ENCODE measurements around the gene RIC3.
A peak's percentile ranks its signal among the peaks of the same experiment; 100 is the strongest.

RIC3 gene

GRCh38 chr11:8102296-8102915 is 66.4 kb downstream of the RIC3 start:
- DNase-seq: no peak

- DNase-seq: no peak
Observed at GRCh38 chr11:8101421-8101820, 67.4 kb downstream of the RIC3 start.

GRCh38 chr11:8100605-8101004 is 68.2 kb downstream of the RIC3 start:
- DNase-seq: no peak

- DNase-seq: no peak
Observed at GRCh38 chr11:8100158-8100557, 68.7 kb downstream of the RIC3 start.

GRCh38 chr11:8099291-8099899 is 69.4 kb downstream of the RIC3 start:
- peak; percentile 67 for DNase-seq

GRCh38 chr11:8098879-8099278 is 69.9 kb downstream of the RIC3 start:
- DNase-seq: no peak

- no peak for DNase-seq
Observed at GRCh38 chr11:8098361-8098760, 70.5 kb downstream of the RIC3 start.

DNA sequence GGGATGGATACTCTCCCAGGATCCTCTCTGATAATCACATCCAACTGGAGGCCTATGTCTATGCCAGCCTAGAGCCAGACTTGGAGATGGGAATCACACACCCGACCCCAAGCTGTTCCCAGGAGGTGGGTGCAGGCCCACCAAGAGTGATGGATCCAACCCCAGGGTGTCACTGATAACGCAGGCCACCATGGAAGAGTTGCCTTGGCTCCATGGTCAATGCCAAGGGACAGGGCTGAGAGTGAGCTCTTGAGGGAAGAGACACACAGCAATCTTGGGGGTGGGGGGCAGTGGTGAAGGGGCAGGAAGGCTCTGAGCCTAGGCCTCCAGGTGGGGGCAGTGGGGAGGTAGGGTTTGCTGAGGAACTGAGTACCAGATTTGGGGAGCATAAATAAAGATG is 70.9 kb downstream of the RIC3 start:
- no peak for DNase-seq

DNA sequence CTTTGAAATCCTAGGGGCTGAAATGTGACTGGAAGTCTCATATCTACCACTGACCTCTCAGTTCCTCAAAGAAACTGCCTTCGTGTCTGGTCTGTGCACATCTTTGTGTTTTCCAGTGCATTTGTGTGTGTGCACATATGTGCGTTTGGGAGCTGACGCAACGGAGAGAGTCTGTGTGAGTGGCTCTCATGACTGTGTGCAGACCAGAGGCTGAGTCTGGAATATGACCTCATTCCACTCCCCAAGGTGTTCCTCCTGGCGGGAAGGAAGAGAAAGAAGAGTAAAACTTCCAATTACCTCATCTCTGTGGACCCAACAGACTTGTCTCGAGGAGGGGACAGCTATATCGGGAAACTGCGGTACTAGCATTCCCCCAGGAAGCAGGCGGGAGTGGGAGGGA is 71.4 kb downstream of the RIC3 start:
- DNase-seq: no peak

DNA sequence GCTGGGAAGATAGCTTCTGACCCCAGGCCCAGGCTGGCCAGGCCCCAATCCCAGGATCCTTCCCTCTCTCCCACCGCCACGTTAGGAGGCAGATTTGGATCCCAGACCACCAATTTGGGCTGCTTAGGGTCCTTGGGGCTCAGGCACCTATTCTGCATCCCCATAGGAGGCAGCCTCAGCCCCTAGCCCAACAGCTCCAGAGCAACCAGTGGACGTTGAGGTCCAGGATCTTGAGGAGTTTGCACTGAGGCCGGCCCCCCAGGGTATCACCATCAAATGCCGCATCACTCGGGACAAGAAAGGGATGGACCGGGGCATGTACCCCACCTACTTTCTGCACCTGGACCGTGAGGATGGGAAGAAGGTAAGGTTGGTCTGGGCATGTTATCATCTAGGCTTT is 71.8 kb downstream of the RIC3 start:
- no peak for DNase-seq

GRCh38 chr11:8096575-8096974 is 72.2 kb downstream of the RIC3 start:
- no peak for DNase-seq

- no peak for DNase-seq
Observed at GRCh38 chr11:8095806-8096522, 72.9 kb downstream of the RIC3 start.

DNA sequence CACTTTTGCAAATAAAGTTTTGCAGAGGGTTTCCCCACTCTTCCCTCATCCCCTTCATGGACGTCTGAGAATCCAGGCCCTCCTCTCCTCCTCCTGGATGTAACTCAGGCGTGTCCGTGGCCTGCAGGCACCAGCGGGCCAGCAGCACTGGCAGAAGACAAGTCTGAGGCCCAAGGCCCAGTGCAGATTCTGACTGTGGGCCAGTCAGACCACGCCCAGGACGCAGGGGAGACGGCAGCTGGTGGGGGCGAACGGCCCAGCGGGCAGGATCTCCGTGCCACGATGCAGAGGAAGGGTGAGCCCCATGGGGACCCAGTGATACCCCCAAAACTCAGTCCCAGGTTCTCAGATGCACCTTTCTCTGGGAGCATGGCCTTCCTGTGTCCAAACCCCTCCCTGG is 73.5 kb downstream of the RIC3 start:
- no peak for DNase-seq

DNA sequence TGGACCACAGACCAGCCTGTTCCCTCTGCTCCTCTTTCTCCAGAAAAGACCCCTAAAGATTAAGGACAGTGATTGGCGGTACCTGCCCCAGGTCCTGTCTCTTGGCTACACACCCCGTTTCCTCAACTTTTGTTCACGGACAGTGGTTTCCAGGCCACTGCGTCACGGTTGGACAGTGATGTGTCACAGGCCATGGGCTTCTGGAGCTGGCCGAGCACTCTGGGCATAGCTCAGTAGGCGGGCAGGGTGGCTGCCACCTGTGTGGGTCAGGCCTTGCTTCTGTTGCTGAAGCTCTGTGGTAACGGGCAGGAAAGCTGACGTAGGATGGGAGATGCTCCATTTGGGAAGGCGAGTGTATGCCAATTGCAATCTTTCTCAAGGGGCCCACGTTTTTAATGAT is 74.2 kb downstream of the RIC3 start:
- DNase-seq: no peak

DNA sequence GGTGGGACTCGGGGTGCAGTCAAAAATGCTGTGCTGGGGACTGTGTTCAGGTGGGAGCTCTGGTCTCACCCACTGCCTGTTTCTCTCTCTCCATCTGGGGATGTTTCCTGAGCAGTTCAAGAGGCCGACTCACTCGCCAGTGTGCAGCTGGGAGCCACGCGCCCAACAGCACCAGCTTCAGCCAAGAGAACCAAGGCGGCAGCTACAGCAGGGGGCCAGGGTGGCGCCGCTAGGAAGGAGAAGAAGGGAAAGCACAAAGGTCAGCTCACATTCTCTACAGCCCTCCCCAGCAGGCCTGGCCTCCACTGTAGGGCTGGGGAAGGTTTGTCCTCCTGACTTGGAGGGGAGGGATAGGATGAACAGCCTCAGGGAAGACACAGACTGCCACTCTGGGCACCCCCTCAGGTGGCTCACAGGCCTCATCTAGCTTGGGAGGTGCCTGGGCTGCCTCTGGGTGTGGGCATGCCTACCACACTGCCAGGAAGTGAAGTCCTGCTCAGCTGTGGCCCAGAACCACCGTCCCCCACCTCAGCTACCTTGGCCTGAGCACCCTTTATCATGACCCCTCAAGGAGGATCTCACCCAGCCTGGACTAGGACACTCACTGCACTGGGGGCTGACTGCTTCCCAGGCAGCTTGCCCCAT is 74.8 kb downstream of the RIC3 start:
- no peak for DNase-seq

DNA sequence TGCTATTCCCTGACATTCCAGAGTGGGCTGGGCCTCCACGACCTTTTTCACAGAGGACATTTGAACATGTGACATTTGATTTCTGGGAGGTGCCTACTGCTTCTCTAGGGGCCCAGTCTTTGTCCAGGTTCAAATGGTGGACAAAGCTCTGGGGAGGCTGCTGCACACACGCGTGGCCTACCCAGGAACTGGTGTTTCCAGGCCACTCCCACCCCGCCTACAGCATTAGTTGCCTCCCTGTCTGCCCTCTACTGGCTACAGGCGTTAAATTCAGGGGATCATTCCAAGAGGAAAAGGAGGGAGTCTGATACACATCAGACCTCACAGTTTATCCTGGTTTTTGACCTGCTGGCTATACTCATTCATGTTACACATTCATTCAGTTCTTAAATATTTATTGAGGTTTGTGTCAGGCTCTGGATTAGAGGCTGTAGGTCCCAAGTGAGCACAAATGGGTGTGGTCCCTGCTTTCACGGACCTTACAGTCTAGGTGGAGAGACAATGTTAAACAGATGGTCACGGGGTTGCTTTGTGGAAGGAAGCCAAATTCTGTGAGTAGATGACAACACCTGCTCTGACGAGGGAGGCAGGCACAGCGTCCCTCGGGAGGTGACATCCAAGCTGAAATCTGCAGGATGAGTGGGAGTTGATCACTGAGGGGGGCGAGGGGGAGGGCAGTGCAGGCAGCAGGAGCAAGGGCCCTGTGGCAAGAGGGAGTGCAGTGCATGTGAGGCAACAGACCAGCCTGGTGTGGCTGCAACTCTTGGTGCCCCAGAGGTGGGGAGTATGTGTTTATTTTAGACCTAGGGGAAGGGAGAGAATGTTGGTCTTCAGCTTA is 76.0 kb downstream of the RIC3 start:
- peak; percentile 57 for DNase-seq

- DNase-seq: no peak
Observed at GRCh38 chr11:8091721-8092120, 77.1 kb downstream of the RIC3 start.

DNA sequence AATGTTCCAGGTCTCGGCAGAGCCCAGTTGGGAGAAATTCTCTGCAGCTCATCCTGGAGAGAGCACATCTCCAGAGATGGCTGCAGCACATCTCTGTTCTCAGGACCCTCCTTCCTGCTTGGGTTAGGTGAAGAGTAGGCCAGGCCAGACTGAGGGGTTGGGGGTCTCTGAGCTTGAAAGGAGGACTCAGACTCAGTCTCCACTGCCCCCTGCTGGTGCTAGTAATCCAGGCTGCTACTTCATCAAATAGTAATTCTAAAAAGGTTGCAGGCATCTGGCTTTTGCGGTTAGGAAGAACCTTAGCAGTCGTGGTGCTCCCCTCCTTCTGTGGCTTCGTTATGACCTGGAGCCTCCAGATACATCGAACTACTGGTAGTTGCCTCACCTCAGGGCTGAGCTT is 78.1 kb downstream of the RIC3 start:
- DNase-seq: peak; percentile 18

- no peak for DNase-seq
Observed at GRCh38 chr11:8089791-8090510, 78.9 kb downstream of the RIC3 start.

GRCh38 chr11:8087756-8088155 is 81.1 kb downstream of the RIC3 start:
- no peak for DNase-seq

DNA sequence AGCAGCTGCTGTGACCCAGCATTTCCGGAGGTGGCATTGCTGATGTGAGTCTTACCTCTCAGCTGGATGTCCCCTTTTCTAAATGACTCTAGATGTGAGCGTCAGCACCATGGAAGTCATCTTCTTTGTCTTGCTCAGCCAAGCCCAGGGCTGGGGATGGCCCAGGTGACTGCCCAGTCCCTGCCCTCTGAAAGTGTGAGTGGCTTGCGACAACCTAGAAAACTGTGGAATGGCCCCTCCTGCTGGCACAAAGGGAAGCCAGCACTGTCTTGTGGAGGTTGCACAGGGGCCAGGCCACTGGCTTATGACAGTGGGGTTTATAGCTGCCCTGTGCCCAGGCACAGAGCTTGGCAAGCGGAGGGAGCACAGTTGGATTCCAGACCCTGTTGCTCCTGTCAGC is 81.6 kb downstream of the RIC3 start:
- no peak for DNase-seq

GRCh38 chr11:8086571-8086970 is 82.3 kb downstream of the RIC3 start:
- no peak for DNase-seq

Data from stimulated activated CD4-positive, alpha-beta T cell treated with anti-CD3 and anti-CD28 coated beads, Interleukin-1b, Interleukin-23, amount 100 ng/mL, for 48 hours (primary cell).